Lower leg skin (tissue), 3 donors: ENCODE measurements around the gene PITPNM3.

Source experiments
- CTCF ChIP-seq, 3 donors: fragments of 450-650 bp; IDR thresholded peaks; one replicate each; pipeline ENCODE4 v1.5.1; 2016; ENCODE audit warnings: antibody characterized with exemption in 3 of 3, mild to moderate bottlenecking in 3 of 3, moderate library complexity in 2 of 3
- POLR2A ChIP-seq, 2 donors: fragments of 450-650 bp; IDR thresholded peaks; one replicate each; pipeline ENCODE4 v1.6.1; 2016 to 2017; ENCODE audit warnings: antibody characterized with exemption in 2 of 2, mild to moderate bottlenecking in 1 of 2, moderate library complexity in 1 of 2

DNA sequence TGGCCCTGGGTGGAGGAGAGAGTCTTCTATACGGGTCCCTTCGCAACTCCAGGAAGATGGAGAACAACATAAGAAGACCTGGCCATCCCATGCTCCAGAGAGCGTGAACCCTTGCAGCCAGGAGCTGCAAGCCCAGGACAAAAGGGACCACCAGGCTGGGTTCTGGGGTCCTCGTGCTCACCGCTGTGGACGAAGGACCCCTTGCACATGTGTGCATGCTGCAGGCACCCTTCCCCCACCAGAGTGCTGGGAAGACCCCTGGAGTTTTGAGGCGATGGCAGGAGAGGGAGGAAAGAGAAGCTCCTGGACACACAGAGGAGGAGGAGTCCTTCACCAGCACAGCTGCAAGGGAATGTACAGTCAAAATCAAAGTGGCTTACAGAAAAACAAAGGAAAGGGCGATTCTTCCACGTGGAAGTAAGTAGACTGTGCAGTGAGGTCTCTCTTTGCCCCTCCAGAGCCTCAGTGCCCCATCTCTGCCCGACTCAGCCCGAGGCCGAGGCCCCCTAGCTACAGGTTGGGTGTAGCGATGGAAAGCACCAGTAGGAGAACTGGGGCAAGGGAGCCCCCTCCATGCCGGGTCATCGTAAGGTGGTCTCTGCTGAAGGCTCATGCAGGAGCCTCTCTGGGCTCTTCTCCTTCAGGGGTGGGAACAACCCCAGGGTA, 60.8 kb downstream of the PITPNM3 start:
- TF ChIP-seq CTCF (IDR thresholded peaks at IDR 0.05) (no peak), POLR2A (IDR thresholded peaks at IDR 0.05) (no peak)
